ENCODE results near the gene EFCC1. TPM values are rescaled to one million over a fixed set of nuclear protein-coding genes. Genes with fewer than 3 reads are reported as not detected.

EFCC1 gene
- total and polyA plus RNA-seq, 2 of the 8 experiments (the other 6 are each of a cell fraction or from before 2014, with no cell fraction given): 0.14 to 0.37 TPM

DNA sequence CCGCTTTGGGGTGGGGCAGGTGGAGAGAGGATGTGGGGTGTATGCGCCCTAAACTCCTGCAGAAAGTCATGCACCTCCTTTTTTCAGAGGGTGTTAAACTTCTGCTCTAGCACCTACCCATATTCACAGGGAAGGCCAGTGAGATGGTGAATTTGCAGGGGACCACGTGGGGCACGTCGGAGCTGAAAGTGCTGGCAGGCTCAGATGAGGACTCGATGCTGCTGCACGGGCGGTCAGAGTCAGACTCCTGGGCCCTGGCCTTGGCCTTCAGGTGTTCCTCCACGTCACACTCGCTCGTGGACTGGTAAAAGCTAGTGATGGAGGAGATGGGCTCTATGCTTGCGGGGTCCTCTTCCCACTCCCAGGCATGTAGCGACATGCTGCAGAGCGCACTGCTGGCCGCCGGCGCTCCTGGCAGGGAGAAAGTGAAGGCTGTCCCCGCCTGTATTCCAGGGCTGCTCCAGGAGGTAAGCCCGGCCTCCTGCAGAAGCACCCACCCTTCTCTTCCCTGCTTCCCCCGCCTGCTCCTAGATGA, 8.1 kb upstream of the EFCC1 start:
- peak overlapping the region; percentile 78 for H4K91ac ChIP-seq (replicated peaks; ENCODE audit: insufficient read length, low read length)
- H3K23ac ChIP-seq (ENCODE audit: insufficient read length): no peak overlapping the region
- no peak overlapping the region for H3K9ac ChIP-seq (replicated peaks in 1 of 4; ENCODE audit: extremely low read depth in 1 of 4, low read depth in 3 of 4, low read length in 3 of 4)
- H3K4me2 ChIP-seq (ENCODE audit: insufficient read depth in 1 of 2, low read depth in 2 of 2, low read length in 2 of 2): peak overlapping the region; percentile 90 to 94
- H2BK20ac ChIP-seq (ENCODE audit: low read length): no peak overlapping the region
- H3K79me2 ChIP-seq (ENCODE audit: control insufficient read depth in 1 of 2, insufficient read depth in 2 of 2, low read length in 2 of 2): no peaks in the 10 kb centered on the region
- H2BK120ac ChIP-seq (replicated peaks; ENCODE audit: low read depth, low read length): no peak overlapping the region
- H3K36me3 ChIP-seq (ENCODE audit: control insufficient read depth in 2 of 4, insufficient read depth in 4 of 4, low read length in 3 of 4): no peaks in the 10 kb centered on the region
- H3K14ac ChIP-seq (ENCODE audit: insufficient read length): no peak overlapping the region
- no peak for FAIRE-seq
- peak overlapping the region; percentile 91 for H4K8ac ChIP-seq (ENCODE audit: extremely low read depth, insufficient read depth, low read length)
- peak overlapping the region; percentile 30; the same call in 1 of the 2 replicates for H2BK12ac ChIP-seq (ENCODE audit: low read depth, low read length)
- DNase-seq (ENCODE audit: low read depth in 1 of 2, low spot score in 2 of 2): peak in 1 of 2 experiments; percentile 62
- H2BK15ac ChIP-seq (ENCODE audit: low read length): peak overlapping the region; percentile 94; the same call in 1 of the 2 replicates
- peak overlapping the region; percentile 90 for H3K4ac ChIP-seq (replicated peaks; ENCODE audit: insufficient read length, low read depth, low read length)
- peak overlapping the region; percentile 42 to 62 (median 51) for H3K4me3 ChIP-seq (ENCODE audit: extremely low read depth in 1 of 4, insufficient read depth in 2 of 4, low read depth in 3 of 4, low read length in 4 of 4)
- no peaks in the 10 kb centered on the region for H3K79me1 ChIP-seq (ENCODE audit: low read depth, low read length)
- no peak overlapping the region for H3K18ac ChIP-seq (ENCODE audit: extremely low read depth, low read length)
- no peak overlapping the region for H3K56ac ChIP-seq (replicated peaks; ENCODE audit: insufficient read length, low read depth, low read length)
- peak overlapping the region; percentile 80 for H2AFZ ChIP-seq (ENCODE audit: low read length)
- TF ChIP-seq EP300 (IDR thresholded peaks at IDR 0.05; ENCODE audit: borderline replicate concordance in 1 of 2, low read depth in 2 of 2, low read length in 2 of 2): no peak
- TF ChIP-seq EZH2 (IDR thresholded peaks at IDR 0.05; ENCODE audit: low read depth, low read length, severe bottlenecking): peak; percentile 54
- TF ChIP-seq, protein P1, sequence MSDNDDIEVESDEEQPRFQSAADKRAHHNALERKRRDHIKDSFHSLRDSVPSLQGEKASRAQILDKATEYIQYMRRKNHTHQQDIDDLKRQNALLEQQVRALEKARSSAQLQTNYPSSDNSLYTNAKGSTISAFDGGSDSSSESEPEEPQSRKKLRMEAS (IDR thresholded peaks at IDR 0.05): peak; percentile 92
- 0 out of 2 replicates have a peak, but pooled peaks have one; percentile 6 for TF ChIP-seq CREB1 (IDR thresholded peaks at IDR 0.05)
- TF ChIP-seq TBP (IDR thresholded peaks at IDR 0.05; ENCODE audit: low read depth, low read length): peak; percentile 33; the same call in 1 of the 2 replicates
- no peak for TF ChIP-seq KDM1A (IDR thresholded peaks at IDR 0.05; ENCODE audit: borderline replicate concordance, low read length)
- TF ChIP-seq, protein P2, sequence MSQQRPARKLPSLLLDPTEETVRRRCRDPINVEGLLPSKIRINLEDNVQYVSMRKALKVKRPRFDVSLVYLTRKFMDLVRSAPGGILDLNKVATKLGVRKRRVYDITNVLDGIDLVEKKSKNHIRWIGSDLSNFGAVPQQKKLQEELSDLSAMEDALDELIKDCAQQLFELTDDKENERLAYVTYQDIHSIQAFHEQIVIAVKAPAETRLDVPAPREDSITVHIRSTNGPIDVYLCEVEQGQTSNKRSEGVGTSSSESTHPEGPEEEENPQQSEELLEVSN (IDR thresholded peaks at IDR 0.05): 0 out of 2 replicates have a peak, but pooled peaks have one; percentile 28
- TF ChIP-seq JUN (IDR thresholded peaks at IDR 0.05; ENCODE audit: low read depth, low read length): no peak
- ChIA-PET CTCF (ENCODE audit: partially characterized antibody) (interaction anchor here (0.7 to 3.6 kb wide), 4 partner anchors 23 to 107 kb away, joined by 3 to 28 read pairs (median 12); no protein-coding TSS in a partner anchor), POLR2A (ENCODE audit: partially characterized antibody) (interaction anchor here (0.8 to 1.9 kb wide), 11 partner anchors 9 to 324 kb away, joined by 3 to 5 read pairs (median 3); partner anchors contain the start of gene ACAD9)
- H3K23me2 ChIP-seq (ENCODE audit: low read depth, low read length): peaks cover 8% of the 10 kb centered on the region; the same call in 1 of the 2 replicates
- 29% methylated on average over 19 of the region's 20 CpGs; no CpG with 5 or more reads in 1 of the 2 experiments for WGBS, 2 experiments (ENCODE audit: extremely low coverage in 1 of 2, insufficient coverage in 1 of 2, insufficient read length in 1 of 2, insufficient replicate concordance in 2 of 2, low coverage in 1 of 2, low lambda C conversion rate in 2 of 2, missing lambda C conversion rate in 1 of 2)
- H2BK5ac ChIP-seq (ENCODE audit: low read depth, low read length): peak overlapping the region; percentile 15; the same call in 1 of the 2 replicates
- no peaks in the 10 kb centered on the region for H3K9me3 ChIP-seq (ENCODE audit: insufficient read depth in 2 of 2, low read depth in 1 of 2, low read length in 1 of 2)
- H2AK5ac ChIP-seq (ENCODE audit: low read depth, low read length): no peak overlapping the region
- no peak overlapping the region for H3K27ac ChIP-seq (ENCODE audit: low read depth, low read length)
- H4K5ac ChIP-seq (ENCODE audit: insufficient read length, low read depth, low read length): no peak overlapping the region
- peaks cover 0 to 12% (median 6%) of the 10 kb centered on the region in 4 experiments; a peak in 6 of 7 replicates for H3K4me1 ChIP-seq (replicated peaks in 1 of 4; ENCODE audit: control insufficient read depth in 3 of 4, insufficient read depth in 4 of 4, low read length in 3 of 4)
- no peaks in the 10 kb centered on the region for H4K20me1 ChIP-seq (replicated peaks in 1 of 2; ENCODE audit: control insufficient read depth in 1 of 2, insufficient read depth in 2 of 2, low read length in 2 of 2)
- H3K27me3 ChIP-seq (replicated peaks in 1 of 4; ENCODE audit: control insufficient read depth in 3 of 4, extremely low read depth in 1 of 4, insufficient read depth in 3 of 4, low read length in 3 of 4): peaks cover 0 to 19% (median 17%) of the 10 kb centered on the region in 4 experiments; a peak in 6 of 7 replicates
